Right forelimb (tissue), 1 donor: ENCODE measurements around the gene DOCK3.
"Not testable (repeated sequence)": the region's sequence is repeated elsewhere in the genome, so short reads cannot be mapped to it uniquely, and the experiment has no call there.

Source experiments
- DNase-seq: peaks from one replicate; pipeline ENCODE4 v3.0.0-alpha.2; 2018

The DOCK3 gene

DNA sequence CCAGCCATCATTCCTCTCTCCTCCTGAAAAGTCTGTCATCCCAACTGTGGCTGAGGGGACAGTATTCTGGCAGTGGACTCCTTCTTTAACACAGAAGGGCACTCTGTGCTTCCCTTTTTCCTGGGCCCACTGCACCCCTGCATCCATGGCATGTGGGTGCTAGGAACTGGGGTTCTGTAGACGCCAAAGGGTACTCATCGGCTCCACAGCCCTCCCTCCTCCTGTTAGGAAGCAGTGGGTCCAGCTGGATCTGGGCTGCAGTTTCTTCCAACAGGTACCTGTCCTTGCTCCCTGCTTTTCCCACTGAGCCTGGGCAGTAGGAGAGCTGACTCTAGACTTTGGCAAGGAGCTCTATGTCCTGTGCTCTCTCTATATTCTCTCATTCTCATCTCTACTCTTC is 704.0 kb downstream of the DOCK3 start:
- DNase-seq, result no peak

DNA sequence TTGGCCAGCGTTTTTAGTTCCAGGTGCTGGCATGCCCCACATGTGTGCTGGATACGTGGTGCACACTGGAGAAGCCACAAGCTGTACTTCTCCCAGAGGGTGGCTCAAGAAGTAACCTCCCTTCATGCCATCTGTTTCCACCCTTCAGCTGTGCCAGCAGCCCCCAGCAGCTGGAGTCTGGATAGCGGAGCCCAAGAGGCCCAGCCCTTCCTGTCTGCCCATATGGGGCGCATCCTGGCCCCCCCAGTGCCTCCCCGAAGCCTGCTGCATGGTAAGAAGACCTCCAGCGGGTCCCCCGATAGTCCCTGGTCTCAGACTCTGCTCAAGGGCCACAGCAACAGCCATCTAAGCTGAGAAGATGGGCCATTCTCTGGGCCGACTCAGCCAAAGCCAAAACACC is 704.6 kb downstream of the DOCK3 start:
- no peak for DNase-seq

DNA sequence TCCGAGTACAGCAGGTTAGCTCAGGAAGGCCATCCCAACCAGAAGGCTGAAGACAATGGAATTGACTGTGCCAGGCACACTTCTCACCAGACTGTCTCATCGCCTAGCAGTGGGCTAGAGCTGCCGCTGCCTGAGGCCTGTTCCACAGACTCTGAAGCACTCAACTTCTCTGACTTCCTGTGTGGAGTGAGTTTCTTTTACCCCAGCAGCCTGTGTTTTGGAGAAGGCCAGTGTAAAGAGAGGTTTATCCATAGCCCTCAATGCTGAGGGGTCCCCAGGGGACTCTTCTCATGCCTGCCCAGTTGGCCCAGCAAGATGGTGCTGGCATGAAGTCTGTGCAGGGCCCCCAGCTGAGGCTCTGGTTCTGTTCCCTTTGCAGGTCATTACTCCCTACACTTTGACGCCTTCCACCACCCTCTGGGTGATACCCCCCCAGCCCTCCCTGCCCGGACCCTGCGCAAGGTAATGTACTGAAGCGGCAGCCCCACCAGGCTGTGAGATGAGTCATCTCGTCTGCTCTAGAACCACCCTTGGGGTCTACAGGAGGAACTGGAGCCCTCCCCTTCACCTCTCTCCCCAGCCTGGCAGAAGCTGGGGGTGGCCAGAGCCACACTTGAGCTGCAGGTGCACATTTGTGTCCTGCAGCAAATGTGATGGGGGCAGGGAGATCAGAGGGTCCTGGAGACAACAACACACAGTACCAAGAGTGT is 705.2 kb downstream of the DOCK3 start:
- DNase-seq, result no peak

DNA sequence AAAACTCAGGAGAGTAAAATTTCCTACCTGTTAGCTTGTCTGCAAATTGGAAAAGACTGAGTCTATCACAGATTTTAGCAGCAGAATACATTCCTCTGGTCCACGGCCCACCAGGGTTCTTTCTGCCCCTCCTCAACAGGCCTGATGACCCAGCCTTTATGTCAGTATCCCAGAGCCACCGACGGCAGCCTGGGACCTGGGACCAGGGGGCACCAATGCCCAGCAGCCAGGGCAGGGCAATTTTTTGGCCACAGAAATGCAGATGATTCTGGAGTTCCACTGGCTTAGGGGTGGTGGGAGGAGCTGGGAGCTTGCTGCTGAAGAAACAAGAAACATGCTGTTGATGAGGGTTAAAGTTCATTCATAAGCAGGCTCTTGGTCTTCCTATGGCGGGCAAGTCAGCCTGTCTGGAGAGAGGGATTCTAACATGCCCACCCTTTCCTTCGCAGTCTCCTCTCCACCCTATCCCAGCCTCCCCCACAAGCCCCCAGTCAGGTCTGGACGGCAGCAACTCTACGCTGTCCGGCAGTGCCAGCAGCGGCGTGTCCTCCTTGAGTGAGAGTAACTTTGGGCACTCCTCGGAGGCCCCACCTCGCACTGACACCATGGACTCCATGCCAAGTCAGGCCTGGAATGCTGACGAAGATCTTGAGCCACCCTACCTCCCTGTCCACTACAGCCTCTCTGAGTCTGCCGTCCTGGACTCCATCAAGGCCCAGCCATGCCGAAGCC is 706.0 kb downstream of the DOCK3 start:
- DNase-seq, result no peak

DNA sequence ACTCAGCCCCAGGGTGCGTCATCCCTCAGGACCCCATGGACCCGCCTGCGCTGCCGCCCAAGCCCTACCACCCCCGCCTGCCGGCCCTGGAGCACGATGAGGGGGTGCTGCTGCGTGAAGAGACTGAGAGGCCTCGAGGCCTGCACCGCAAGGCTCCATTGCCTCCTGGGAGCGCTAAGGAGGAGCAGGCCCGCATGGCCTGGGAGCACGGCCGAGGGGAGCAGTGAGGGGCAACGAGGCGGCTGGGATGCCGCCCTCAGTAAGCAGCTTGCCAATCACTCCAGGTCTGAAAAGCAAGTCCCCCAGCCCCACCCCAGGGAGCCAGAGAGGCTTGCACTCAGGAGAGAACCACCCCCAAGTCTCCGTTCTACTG is 706.6 kb downstream of the DOCK3 start:
- no peak for DNase-seq

DNA sequence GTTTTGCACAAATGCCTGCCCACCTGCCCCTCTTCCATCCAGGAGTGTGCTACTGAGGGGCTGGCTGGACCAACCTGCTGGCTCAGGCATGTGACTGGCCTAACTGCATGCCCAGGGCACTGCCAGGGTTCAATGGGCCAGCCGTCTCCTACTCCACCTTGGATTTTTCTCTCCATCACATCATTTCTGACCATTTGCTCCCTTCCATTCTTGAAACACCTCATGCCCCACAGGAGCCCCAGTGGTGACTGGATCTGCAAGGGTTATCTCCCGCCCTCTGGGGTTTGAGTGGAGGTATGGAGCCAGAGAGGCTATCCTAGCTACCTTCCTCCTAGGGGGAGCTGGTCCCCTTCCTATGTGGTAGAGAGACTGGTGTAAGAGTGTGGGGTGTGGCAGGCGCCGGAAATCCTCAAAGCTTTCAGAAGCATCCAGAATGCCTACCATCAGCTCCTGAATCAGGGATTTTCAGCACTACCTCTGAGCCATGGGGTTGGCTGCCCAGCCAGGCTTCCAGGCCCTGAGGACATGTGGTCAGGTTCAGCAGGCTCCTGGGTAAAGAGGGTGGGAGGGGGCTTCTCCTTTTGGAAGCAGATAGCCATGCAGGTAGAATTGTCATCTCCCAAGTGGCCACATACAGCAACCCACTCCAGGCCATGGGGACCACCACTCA is 707.5 kb downstream of the DOCK3 start:
- no peak for DNase-seq

DNA sequence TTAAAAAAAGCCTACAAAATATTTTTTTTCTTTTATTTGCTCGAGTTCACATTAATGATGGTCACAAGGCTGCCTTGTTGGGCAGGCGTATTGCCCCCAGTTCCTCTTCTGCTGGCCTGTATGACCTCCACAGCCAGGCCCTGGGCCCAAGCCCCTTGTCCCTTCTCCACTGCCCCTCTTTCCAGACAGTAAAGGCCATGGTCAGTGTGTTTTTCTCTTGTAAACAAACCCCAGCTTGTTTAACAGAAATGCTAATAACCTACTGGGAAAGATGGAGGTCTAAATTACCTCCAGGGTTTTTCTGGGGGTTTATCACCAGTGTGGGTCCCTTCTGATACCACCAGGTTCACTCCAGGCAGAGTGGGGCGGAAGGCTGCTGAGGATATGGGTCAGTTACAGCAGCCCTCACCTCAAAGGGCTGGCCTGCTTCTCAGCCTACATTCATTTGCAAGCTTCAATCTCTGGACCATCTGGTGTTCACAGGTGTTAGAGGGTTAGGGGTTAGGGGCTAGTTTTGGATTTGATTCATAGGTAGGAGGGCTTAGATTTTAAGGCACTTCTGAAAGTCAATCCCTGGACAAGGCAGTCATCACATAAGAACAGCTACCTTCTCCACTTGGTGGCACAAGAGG is 708.3 kb downstream of the DOCK3 start:
- DNase-seq, result no peak

DNA sequence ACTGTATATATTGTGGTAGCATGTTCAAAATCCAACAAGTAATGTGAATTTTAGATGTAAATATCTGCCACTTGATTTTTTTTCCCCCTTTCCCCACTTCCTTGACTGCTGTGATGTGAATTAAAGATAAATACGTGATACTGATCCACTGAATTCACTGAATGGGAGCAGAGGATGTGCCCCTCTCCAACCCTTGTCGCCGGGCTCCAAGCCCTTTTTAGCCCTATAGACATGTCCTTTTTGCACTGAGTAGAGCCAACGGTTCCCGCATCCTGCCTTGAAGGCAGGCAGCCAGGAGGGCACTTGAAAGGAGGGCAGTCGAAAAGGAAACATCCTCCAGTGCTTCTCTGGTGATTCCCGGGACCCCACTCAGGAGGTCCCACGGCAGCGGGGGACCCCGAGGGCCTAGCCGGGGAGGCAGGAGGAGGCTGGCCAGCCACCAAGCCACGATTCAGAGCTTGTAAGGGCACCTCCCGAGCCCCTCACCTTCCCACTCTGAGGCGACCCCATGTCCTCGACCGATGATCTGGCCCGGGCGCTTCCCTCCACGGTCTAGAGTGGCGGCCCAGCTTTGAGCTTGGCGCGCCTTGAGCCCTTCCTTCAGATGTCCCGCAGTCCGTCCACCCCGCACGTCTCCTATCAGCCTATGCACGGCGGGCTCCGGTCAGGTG is 709.5 kb downstream of the DOCK3 start:
- DNase-seq, result no peak

DNA sequence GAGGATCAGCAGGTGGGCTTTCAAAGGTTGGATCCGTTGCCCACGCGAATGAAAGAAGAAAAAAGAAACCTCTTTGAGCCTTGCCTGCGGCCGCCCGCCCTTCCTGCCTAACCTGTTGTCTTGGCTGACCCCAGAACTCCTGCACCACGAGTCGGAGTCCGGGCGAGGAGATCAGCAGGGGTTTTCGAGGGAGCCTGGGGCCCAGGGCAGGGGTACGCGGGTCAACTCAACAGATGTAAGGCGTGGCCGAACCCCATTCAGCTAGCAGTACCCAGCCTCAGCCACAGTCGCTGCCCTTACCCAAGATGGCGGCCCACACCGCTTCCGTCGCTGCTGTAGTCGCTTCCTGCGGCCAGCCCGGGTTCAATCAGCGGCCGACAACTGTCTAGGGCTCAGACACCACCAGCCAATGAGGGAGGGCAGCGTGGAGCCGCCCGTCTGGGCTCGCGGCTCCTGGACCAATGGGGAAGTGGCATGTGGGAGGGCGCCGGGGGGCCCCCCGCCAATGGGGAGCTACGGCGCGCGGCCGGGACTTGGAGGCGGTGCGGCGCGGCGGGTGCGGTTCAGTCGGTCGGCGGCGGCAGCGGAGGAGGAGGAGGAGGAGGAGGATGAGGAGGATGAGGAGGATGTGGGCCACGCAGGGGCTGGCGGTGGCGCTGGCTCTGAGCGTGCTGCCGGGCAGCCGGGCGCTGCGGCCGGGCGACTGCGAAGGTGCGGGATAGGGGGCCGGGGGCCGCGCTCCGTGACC is 710.2 kb downstream of the DOCK3 start, which contains the start of gene MANF:
Gene MANF (plus strand): TSS at position 566 of the 748 bp plus-strand sequence. CDS start 52 bp downstream, at position 618.
- DNase-seq, result peak; percentile 98

DNA sequence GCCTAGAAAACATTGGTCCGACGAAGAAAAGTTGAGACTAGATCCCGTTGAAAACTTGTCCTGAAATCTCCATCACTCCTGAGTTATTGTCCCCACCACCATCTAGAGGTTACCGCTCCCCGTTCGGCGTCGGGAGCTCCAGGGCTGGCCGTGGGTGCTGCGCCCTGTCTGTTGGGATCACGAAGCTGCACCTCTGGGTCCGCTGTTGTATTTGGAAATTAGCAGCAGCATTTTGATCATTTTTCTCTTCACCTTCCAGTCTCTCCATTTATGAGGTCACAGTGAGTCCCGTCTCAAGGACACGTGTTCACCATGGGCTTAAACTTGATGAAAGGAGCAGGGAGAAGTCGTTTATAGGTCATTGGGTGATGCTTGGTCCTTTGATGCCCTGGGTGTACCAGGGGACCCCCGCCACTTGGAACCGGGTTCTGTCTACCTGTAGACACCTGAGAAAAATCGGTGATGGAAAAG is 710.9 kb downstream of the DOCK3 start:
- DNase-seq, result no peak

DNA sequence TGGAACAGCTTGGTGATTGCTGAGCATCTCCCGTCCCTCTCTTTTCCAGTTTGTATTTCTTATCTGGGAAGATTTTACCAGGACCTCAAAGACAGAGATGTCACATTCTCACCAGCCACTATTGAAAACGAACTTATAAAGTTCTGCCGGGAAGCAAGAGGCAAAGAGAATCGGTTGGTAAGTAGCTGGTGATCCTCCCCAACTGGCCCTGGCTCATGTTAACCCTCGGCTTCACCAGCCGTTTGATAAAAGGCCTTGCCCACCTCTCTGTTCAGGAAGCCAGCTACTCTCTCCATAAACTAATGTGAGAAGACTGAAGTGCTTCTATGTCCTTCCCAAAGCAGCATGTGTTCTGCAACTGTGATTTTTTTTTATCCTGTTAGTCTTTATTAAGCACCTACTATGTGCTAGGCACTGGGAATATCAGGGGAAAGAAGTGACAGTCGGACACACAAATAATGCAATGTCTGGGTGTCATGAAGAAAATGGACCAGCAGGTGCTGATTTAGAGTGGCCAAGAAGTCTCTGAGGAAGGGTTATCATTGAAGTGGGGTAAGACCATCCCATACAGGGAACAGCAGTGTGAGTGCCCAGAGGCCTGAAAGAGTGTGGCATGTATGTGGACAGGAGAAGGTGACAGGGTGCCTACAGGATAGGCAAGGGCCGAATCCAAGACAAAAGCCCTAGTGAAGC is 711.6 kb downstream of the DOCK3 start:
- no peak for DNase-seq

DNA sequence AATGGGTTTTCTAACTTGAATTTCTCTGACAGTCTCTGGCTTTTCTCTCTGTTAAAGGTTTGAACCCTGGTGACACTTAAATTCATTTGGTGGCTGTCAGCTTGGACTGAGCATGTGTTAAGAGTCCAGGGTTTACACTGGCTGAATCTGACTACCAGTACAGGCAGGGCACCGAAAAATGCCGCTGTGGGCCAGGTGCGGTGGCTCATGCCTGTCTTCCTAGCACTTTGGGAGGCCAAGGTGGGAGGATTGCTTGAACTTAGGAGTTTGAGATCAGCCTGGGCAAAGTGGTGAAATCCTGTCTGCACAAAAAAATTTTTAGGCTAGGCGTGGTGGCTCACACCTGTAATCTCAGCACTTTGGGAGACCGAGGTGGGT is 712.1 kb downstream of the DOCK3 start:
- DNase-seq, result no peak

DNA sequence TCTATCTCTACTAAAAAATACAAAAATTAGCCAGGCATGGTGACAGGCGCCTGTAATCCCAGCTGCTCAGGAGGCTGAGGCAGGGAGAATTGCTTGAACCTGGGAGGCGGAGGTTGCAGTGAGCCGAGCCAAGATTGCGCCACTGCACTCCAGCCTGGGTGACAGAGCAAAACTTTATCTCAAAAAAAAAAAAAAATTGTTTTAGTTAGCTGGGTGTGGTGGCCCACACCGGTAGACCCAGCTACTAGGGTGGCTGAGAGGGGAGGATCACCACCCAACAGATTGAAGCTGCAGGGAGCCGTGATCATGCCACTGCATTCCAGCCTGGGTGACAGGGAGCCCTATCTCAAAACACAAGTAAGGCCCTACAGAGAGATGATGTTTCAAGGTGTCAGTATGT is 712.6 kb downstream of the DOCK3 start:
- DNase-seq, result not testable (repeated sequence)

DNA sequence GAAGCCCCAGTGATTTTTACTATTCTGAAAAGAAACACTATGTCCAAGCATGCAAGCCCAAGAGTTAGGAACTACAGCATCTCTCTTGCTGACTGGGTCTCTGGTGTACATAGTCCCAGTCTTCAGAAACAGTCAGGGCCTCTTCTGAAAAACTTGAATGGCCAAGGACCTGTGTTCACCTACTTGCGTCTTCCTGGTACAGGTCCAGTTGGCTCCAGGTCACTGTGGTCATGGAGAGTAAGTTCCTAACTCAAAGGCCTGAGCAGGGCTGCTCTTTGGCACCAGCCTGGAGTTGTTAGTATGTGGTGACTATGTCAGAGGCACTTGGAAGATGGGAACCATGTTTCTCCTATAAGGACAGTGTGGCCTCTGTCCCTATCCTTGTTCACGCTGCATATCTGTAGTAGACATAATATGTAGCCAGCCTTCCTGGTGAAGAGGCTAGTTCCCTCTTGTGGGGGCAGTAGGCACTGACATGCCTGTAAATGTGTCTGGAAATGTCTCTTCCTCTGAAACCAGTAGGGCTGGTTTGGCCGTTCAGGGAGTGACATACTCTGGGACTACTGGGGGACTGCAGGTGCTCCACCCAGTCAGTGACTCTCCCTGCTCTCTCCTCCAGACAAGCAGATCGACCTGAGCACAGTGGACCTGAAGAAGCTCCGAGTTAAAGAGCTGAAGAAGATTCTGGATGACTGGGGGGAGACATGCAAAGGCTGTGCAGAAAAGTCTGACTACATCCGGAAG is 713.7 kb downstream of the DOCK3 start:
- no peak for DNase-seq

DNA sequence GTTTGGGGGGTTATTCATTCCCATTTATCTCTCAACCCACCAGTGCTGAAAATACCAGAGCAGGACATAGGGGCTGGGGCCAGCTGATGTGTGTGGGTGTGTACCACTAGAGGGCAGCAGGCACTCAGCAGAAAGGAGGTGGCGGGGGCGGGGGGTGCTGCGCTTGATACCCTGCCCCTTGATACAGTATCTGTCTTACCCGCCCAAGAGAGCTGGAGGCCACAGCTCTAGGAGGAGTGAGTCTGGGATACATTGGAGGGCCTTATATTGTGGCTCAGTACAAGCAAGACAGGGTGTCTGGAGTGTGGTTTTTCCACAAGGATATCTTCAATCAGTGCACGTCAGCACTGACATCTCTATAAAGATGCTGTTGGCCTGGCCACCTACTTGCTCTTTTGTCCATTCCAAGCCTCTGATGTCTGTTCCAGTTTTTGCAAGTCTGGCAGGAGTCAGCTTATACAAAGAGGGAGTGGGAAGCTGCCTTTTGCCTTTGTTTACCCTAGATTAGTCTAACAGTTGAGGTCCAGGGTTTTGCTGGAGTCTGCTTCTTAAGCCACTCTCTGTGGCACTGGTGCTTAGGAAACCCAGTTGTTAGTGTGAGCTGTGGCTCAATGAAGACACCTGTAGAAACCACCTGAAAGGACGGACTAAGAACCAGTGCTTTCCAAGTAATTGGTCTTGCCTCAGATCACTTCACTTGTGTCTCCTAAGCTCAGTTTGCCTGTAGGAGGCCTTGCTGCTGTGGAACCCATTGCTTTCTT is 714.9 kb downstream of the DOCK3 start:
- no peak for DNase-seq

DNA sequence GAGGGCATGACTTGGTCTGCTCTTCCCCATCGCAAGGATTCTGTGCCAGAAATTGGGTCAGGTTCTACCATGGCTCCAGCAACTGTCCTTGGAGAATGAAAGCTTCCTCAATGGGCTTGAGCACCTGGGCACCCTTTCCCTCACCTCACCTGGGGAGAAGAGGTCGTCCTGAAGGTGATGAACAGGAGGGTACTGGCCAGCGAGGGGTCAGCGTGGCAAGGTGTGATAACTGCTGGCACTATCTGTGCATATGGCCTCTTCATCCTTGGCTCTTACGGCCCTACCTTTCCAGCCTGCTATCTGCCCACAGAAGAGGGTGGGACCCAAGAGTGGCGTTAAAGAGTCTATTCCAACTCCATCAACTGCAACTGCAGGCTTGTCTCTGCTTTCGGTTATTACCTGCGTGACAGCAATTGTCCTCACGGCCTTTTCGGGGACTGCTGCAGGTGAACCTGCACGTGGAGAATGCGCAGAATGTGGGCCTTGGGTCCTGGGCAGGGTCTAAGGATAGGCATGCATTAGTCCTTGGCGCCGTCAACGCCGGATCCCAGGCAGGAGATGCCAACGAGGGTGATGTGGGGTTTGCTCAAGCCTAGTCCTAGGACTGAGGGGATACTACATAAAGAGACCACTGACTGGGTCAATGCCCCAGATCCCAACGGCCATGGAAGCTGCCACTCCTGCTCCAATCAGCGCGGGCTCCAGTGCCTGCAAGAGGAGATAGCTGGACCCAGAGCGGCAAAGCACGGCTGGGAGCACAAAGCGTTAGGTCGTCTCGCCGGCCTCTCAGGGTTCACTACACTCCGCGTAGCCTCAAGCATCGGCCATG is 715.7 kb downstream of the DOCK3 start:
- DNase-seq, result no peak

DNA sequence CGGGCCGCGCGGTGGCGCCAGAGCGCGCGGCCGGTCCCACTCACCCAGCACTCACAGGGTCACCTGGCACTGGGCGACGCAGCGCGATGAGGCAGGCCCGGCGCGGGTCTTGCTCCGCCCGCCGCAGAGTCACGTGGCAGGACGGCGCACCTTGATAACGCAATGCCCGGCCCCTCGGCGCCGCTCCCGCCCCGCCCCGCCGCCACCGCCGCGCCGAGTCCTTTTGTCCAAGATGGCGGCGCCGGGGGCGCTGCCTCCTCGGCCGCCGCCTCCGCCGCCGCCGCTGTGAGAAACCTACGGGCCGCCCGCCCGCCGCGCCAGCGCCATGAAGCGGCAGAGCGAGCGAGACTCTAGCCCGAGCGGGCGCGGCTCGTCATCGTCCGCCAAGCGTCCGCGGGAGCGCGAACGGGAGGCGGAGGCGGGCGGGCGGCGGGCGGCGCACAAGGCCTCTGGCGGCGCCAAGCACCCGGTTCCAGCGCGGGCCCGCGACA is 716.4 kb downstream of the DOCK3 start, which contains the start of gene RBM15B:
Gene RBM15B (plus strand): TSS at position 211 of the 491 bp plus-strand sequence. CDS start 115 bp downstream, at position 326.
- peak; percentile 98 for DNase-seq

DNA sequence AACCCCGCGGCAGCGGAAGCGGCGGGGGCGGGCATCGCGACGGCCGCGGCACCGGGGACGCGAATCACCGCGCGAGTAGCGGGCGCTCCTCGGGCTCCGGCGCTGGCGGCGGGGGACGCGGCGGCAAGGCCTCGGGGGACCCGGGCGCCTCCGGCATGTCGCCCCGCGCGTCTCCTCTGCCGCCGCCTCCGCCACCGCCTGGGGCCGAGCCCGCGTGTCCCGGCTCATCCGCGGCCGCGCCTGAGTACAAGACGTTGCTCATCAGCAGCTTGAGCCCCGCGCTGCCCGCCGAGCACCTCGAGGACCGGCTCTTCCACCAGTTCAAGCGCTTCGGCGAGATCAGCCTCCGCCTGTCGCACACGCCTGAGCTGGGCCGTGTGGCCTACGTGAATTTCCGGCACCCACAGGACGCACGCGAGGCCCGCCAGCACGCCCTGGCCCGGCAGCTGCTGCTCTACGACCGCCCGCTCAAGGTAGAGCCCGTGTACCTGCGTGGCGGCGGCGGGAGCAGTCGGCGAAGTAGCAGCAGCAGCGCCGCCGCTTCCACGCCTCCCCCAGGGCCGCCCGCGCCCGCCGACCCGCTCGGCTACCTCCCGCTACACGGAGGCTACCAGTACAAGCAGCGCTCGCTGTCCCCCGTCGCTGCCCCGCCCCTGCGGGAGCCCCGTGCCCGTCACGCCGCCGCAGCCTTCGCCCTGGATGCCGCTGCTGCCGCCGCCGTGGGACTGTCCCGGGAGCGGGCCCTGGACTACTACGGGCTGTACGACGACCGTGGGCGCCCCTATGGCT is 717.0 kb downstream of the DOCK3 start:
- DNase-seq, result no peak
